ENCODE measurements around the gene FAM187B.

- TF ChIP-seq CTCF (IDR thresholded peaks at IDR 0.05), result no peak
- no peak for TF ChIP-seq EZH2 (IDR thresholded peaks at IDR 0.05; ENCODE audit: borderline replicate concordance, insufficient read depth, low read depth, low read length, poor library complexity, severe bottlenecking)
These were observed 48.3 kb upstream of the FAM187B start for GRCh38 chr19:35276706-35277281.

All from B cell (primary cell).